CD4-positive, CD25-positive, alpha-beta regulatory T cell (primary cell): ENCODE data around the gene TSEN15. TPM values are rescaled to one million over a fixed set of nuclear protein-coding genes. Genes with fewer than 3 reads are reported as not detected.
A peak's percentile ranks its signal among the peaks of the same experiment; 100 is the strongest.
"Not testable (repeated sequence)": the region's sequence is repeated elsewhere in the genome, so short reads cannot be mapped to it uniquely, and the experiment has no call there.

Source experiments
- ATAC-seq, 2 donors: fragments of 150-1000 bp; cut with Tn5 transposase; one replicate each; pipeline ENCODE4 v1.10.0; 2021; ENCODE audit warnings: low read depth in 2 of 2, moderate number of reproducible peaks in 2 of 2, moderate library complexity in 1 of 2
- DNase-seq, 3 donors: peaks; one replicate each; pipeline versions ENCODE4 v3.0.0 to v3.0.0-alpha.2; 2012 to 2022; ENCODE audit warnings: mixed read lengths in 1 of 3
- H3K27ac ChIP-seq: one replicate; pipeline ENCODE4 v1.7.0; 2013; ENCODE audit warnings: mild to moderate bottlenecking, low read length; ENCODE audit not compliant: insufficient read depth, poor library complexity, severe bottlenecking
- H3K27me3 ChIP-seq: one replicate; pipeline ENCODE4 v1.7.0; 2013; ENCODE audit warnings: low read length; ENCODE audit not compliant: control insufficient read depth, insufficient read depth
- H3K36me3 ChIP-seq: one replicate; pipeline ENCODE4 v1.7.0; 2013; ENCODE audit warnings: mild to moderate bottlenecking, low read length, moderate library complexity; ENCODE audit not compliant: control insufficient read depth, insufficient read depth
- H3K4me1 ChIP-seq: 2 replicates; pipeline ENCODE4 v1.7.0; 2013; ENCODE audit warnings: mild to moderate bottlenecking, low read length; ENCODE audit not compliant: insufficient read depth, control insufficient read depth, poor library complexity, severe bottlenecking
- H3K4me3 ChIP-seq: one replicate; pipeline ENCODE4 v1.7.0; 2013; ENCODE audit warnings: low read depth, mild to moderate bottlenecking, low read length, moderate library complexity
- H3K9me3 ChIP-seq, 2 experiments: 1 replicate in 1 of 2; 2 replicates in 1 of 2; pipeline ENCODE4 v1.7.0; 2013; ENCODE audit warnings: low read length in 2 of 2, mild to moderate bottlenecking in 1 of 2, moderate library complexity in 1 of 2; ENCODE audit not compliant: control insufficient read depth in 2 of 2
- H3K27ac Mint-ChIP-seq, 3 donors: one replicate each; pipeline ENCODE4 v1.8.0; 2020 to 2022; ENCODE audit warnings: mild to moderate bottlenecking in 3 of 3, mixed read lengths in 3 of 3, moderate library complexity in 2 of 3
- H3K27me3 Mint-ChIP-seq: one replicate; pipeline ENCODE4 v1.8.0; 2022; ENCODE audit warnings: mild to moderate bottlenecking, mixed read lengths
- H3K36me3 Mint-ChIP-seq: one replicate; pipeline ENCODE4 v1.8.0; 2020; ENCODE audit warnings: mixed read lengths
- H3K4me1 Mint-ChIP-seq, 4 donors: one replicate each; pipeline ENCODE4 v1.8.0; 2020 to 2022; ENCODE audit warnings: mixed read lengths in 4 of 4, mild to moderate bottlenecking in 1 of 4
- H3K4me3 Mint-ChIP-seq, 4 donors: one replicate each; pipeline ENCODE4 v1.8.0; 2020 to 2022; ENCODE audit warnings: mild to moderate bottlenecking in 4 of 4, mixed read lengths in 4 of 4, moderate library complexity in 3 of 4
- H3K9me3 Mint-ChIP-seq, 7 donors: one replicate each; pipeline ENCODE4 v1.8.0; 2020 to 2022; ENCODE audit warnings: mixed read lengths in 7 of 7, mild to moderate bottlenecking in 3 of 7, moderate library complexity in 2 of 7
- polyA plus RNA-seq, 4 donors: library from polyadenylated mRNA; unstranded; fragments of 300-500 nt; fragmentation: Illumina TruSeq; gene quantifications; one replicate each; pipeline ENCODE4 v1.2.3, GENCODE V29; 2021
- total RNA-seq: library from RNA; stranded (reverse); gene quantifications from one replicate; pipeline ENCODE4 v1.2.3, GENCODE V29; 2022

TSEN15 gene
- total and polyA plus RNA-seq, 5 donors from 2014 or later: 24.0 to 65.3 (median 47.5) TPM

DNA sequence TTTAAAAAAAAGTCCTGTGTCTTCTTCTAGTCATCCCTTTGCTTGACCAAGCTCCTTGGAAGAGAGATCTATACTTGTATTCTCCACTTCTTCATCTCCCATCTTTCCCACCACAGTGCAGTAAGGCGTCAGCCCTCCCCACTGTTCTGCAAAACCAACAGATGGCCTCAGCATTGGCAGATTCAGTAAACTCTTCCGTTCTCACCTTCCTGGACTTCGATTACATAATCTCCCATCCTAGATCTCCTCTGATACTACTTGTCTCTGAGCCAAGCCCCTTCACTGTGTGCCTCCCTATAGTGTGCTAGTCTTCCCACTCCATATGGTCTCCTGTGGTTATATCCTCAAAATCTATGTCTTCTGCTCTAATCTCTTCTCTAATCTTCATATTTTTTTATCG, 12.4 kb upstream of the TSEN15 start:
- Mint-ChIP-seq H3K9me3 (peaks cover 0 to 3% (median 0%) of the 10 kb centered on the region in 7 donors), H3K36me3 (no peaks in the 10 kb centered on the region), H3K27me3 (peaks cover 71% of the 10 kb centered on the region), H3K27ac (no peak overlapping the region), H3K4me1 (peaks cover 5 to 21% (median 10%) of the 10 kb centered on the region in 4 donors), H3K4me3 (peak overlapping the region in 2 of 4 donors; percentile 15 to 70)
- no peak overlapping the region for H3K27ac ChIP-seq
- H3K27me3 ChIP-seq: peaks cover 50% of the 10 kb centered on the region
- no peaks in the 10 kb centered on the region for H3K36me3 ChIP-seq
- H3K9me3 ChIP-seq: no peaks in the 10 kb centered on the region
- DNase-seq (no peak), ATAC-seq (no peak)
- peaks cover 20% of the 10 kb centered on the region for H3K4me1 ChIP-seq
- H3K4me3 ChIP-seq: no peak overlapping the region

DNA sequence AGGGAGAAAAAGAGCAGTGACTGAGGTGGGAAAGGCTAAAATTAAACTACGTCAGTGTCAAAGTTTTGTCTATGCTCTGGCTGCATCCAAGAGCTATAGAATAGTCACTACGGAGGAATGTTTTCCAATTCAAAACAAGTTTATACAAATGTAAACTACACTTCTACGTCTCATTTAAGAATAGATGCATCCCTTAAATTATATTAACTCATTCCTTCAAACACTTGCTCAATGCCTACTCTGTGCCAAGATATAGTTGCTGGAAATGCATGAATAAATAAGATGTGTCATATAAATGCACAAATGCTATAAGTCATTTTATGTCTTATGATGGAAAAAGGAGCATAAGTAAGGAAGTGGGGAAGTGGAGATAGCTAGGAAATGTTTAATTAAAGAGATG, 9.8 kb upstream of the TSEN15 start:
- DNase-seq: no peak
- no peak overlapping the region for H3K27ac ChIP-seq
- H3K9me3 Mint-ChIP-seq: peaks cover 0 to 3% (median 0%) of the 10 kb centered on the region in 7 donors
- H3K4me1 Mint-ChIP-seq: peaks cover 2 to 12% (median 6%) of the 10 kb centered on the region in 4 donors
- H3K4me3 ChIP-seq: no peak overlapping the region
- H3K4me3 Mint-ChIP-seq: peak overlapping the region in 1 of 4 donors; percentile 39
- H3K27me3 ChIP-seq: peaks cover 33% of the 10 kb centered on the region
- no peaks in the 10 kb centered on the region for H3K36me3 Mint-ChIP-seq
- H3K36me3 ChIP-seq: no peaks in the 10 kb centered on the region
- H3K9me3 ChIP-seq: no peaks in the 10 kb centered on the region
- no peak for ATAC-seq
- H3K4me1 ChIP-seq: peaks cover 11% of the 10 kb centered on the region
- H3K27ac Mint-ChIP-seq: no peak overlapping the region
- H3K27me3 Mint-ChIP-seq: peaks cover 56% of the 10 kb centered on the region

GRCh38 chr1:184043315-184043714, 8.2 kb upstream of the TSEN15 start:
- H3K9me3 Mint-ChIP-seq, DNase-seq, H3K4me3 ChIP-seq, H3K36me3 Mint-ChIP-seq, H3K9me3 ChIP-seq, H3K36me3 ChIP-seq, H3K4me3 Mint-ChIP-seq, H3K27ac ChIP-seq, H3K4me1 Mint-ChIP-seq, H3K27ac Mint-ChIP-seq, H3K4me1 ChIP-seq, ATAC-seq: not testable (repeated sequence)
- peaks cover 27% of the 10 kb centered on the region for H3K27me3 ChIP-seq
- peaks cover 64% of the 10 kb centered on the region for H3K27me3 Mint-ChIP-seq

DNA sequence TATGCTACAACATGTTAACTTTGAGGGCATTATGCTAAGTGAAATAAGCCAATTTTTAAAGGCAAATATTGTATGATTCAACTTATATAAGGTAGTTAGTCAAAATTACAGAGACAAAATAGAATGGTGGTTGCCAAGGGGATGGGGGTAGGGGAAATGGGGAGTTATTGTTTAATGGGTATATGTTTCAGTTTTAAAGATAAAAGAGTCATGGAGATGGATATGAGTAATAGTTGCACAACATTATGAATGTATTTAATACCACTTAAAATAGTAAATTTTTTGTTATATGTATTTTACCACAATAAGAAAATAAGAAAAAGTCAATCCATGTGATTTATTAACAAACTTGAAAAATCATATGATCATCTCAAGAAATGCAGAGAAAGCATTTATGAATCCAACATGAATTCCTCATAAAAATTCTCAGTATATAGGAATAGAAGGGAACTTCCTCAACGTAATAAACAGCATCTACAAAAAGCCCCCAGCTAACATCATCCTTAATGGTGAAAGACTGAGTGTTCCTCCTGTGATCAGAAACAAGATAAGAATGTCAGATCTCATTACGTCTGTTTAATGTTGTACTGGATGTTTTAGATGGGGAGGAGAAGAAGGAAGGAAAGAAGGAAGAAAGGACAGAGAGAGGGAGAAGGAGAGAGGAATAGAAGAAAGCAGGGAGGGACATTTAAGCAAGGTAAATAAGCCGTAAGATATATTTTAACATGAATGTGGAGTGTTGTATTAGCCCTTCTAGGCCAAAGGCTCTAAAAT, 6.7 kb upstream of the TSEN15 start:
- Histone ChIP-seq H3K36me3 (no peaks in the 10 kb centered on the region), H3K27ac (no peak overlapping the region), H3K4me3 (no peak overlapping the region), H3K4me1 (no peaks in the 10 kb centered on the region), H3K9me3 (no peaks in the 10 kb centered on the region), H3K27me3 (peaks cover 21% of the 10 kb centered on the region)
- Mint-ChIP-seq H3K4me3 (no peak overlapping the region), H3K4me1 (no peaks in the 10 kb centered on the region), H3K27me3 (peaks cover 64% of the 10 kb centered on the region), H3K27ac (no peak overlapping the region), H3K36me3 (no peaks in the 10 kb centered on the region), H3K9me3 (peaks cover 0 to 1% (median 0%) of the 10 kb centered on the region in 7 donors)
- no peak for ATAC-seq
- no peak for DNase-seq

- H3K27ac Mint-ChIP-seq, H3K9me3 ChIP-seq, ATAC-seq, H3K27ac ChIP-seq, H3K27me3 ChIP-seq, DNase-seq, H3K36me3 Mint-ChIP-seq, H3K9me3 Mint-ChIP-seq, H3K4me3 ChIP-seq, H3K36me3 ChIP-seq: not testable (repeated sequence)
- Mint-ChIP-seq H3K27me3 (peaks cover 61% of the 10 kb centered on the region), H3K4me1 (peaks cover 9 to 22% (median 17%) of the 10 kb centered on the region in 4 donors), H3K4me3 (peak overlapping the region in 1 of 4 donors; percentile 33)
- peaks cover 13% of the 10 kb centered on the region for H3K4me1 ChIP-seq
Measured at GRCh38 chr1:184047541-184047940, 4.0 kb upstream of the TSEN15 start.

DNA sequence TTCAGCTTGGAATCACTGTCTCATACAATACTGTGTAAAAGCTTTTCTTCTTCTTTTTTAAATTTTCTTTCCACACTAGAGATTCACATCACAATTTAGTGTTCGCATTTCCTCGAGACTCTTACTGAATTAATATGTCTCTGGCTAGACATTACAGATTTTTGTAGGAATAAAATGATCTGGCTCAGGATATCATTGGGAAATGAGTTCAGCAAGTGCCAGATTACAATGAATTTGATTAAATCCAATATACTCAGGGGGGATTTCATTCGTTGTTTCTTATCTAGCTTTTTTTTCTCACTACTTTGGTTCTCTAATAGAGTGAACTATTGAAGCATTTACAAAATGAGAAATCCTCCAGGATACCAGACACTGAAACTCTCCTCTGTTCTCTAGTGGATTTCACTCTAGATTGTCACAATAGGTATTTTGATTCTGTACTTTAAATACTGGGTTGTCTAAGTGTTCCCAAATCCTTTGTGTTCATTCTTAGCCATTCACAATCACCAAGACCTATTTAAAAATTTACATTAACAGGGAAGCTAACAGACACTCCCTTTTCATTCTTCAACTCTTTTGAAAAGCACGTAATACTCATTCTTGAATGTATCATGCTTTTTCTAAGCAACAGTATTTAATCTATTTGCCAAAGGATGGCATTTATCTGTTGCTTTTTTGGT, 2.8 kb upstream of the TSEN15 start:
- H3K27ac ChIP-seq: no peak overlapping the region
- H3K27me3 ChIP-seq: peaks cover 5% of the 10 kb centered on the region
- no peaks in the 10 kb centered on the region for H3K9me3 ChIP-seq
- peaks cover 15 to 31% (median 24%) of the 10 kb centered on the region in 4 donors for H3K4me1 Mint-ChIP-seq
- H3K9me3 Mint-ChIP-seq: no peaks in the 10 kb centered on the region
- no peaks in the 10 kb centered on the region for H3K36me3 Mint-ChIP-seq
- H3K4me3 Mint-ChIP-seq: peak overlapping the region in 2 of 4 donors; percentile 52 to 55
- H3K4me3 ChIP-seq: no peak overlapping the region
- ATAC-seq (no peak), DNase-seq (no peak)
- H3K27me3 Mint-ChIP-seq: peaks cover 52% of the 10 kb centered on the region
- no peaks in the 10 kb centered on the region for H3K36me3 ChIP-seq
- peaks cover 23% of the 10 kb centered on the region for H3K4me1 ChIP-seq
- H3K27ac Mint-ChIP-seq: no peak overlapping the region

GRCh38 chr1:184049291-184049690, 2.2 kb upstream of the TSEN15 start:
- Mint-ChIP-seq H3K4me1 (peaks cover 19 to 36% (median 29%) of the 10 kb centered on the region in 4 donors), H3K36me3 (peaks cover 2% of the 10 kb centered on the region), H3K4me3 (peak overlapping the region in 2 of 4 donors; percentile 52 to 53), H3K9me3 (no peaks in the 10 kb centered on the region), H3K27ac (no peak overlapping the region), H3K27me3 (peaks cover 50% of the 10 kb centered on the region)
- DNase-seq (no peak), ATAC-seq (no peak)
- H3K9me3 ChIP-seq: no peaks in the 10 kb centered on the region
- H3K4me1 ChIP-seq: peaks cover 26% of the 10 kb centered on the region
- H3K27ac ChIP-seq: no peak overlapping the region
- peaks cover 5% of the 10 kb centered on the region for H3K27me3 ChIP-seq
- H3K36me3 ChIP-seq: no peaks in the 10 kb centered on the region
- H3K4me3 ChIP-seq: no peak overlapping the region
